Stomach smooth muscle (tissue), 2 donors: ENCODE results near the gene GNPDA2.

Experiments used
- H3K27ac ChIP-seq: one replicate; pipeline ENCODE4 v1.7.0; 2013; ENCODE audit warnings: mild to moderate bottlenecking, low read length, inconsistent platforms
- H3K27me3 ChIP-seq, 2 donors: one replicate each; pipeline ENCODE4 v1.7.0; 2013; ENCODE audit warnings: low read length in 2 of 2; ENCODE audit not compliant: insufficient read depth in 2 of 2, control insufficient read depth in 1 of 2
- H3K36me3 ChIP-seq, 2 donors: one replicate each; pipeline ENCODE4 v1.7.0; 2013; ENCODE audit warnings: low read length in 2 of 2; ENCODE audit not compliant: control insufficient read depth in 2 of 2, insufficient read depth in 2 of 2
- H3K4me1 ChIP-seq: one replicate; pipeline ENCODE4 v1.7.0; 2013; ENCODE audit warnings: low read length; ENCODE audit not compliant: control insufficient read depth, insufficient read depth
- H3K4me3 ChIP-seq, 2 donors: one replicate each; pipeline ENCODE4 v1.7.0; 2013; ENCODE audit warnings: low read length in 2 of 2
- H3K9ac ChIP-seq, 2 donors: one replicate each; pipeline ENCODE4 v1.7.0; 2013; ENCODE audit warnings: low read length in 2 of 2, mild to moderate bottlenecking in 1 of 2
- H3K9me3 ChIP-seq, 2 donors: one replicate each; pipeline ENCODE4 v1.7.0; 2013; ENCODE audit warnings: low read length in 2 of 2; ENCODE audit not compliant: control insufficient read depth in 2 of 2
- donor health status: healthy.
- donor health status: Pancreatic carcinoma.

The GNPDA2 gene

GRCh38 chr4:44684648-44685047 lies 41.7 kb downstream of the GNPDA2 start:
- Histone ChIP-seq H3K27ac (no peak overlapping the region), H3K27me3 (no peaks in the 10 kb centered on the region), H3K36me3 (peaks cover 17 to 20% of the 10 kb centered on the region in 2 donors), H3K9ac (no peak overlapping the region), H3K4me1 (no peaks in the 10 kb centered on the region), H3K4me3 (no peak overlapping the region), H3K9me3 (no peaks in the 10 kb centered on the region)

DNA sequence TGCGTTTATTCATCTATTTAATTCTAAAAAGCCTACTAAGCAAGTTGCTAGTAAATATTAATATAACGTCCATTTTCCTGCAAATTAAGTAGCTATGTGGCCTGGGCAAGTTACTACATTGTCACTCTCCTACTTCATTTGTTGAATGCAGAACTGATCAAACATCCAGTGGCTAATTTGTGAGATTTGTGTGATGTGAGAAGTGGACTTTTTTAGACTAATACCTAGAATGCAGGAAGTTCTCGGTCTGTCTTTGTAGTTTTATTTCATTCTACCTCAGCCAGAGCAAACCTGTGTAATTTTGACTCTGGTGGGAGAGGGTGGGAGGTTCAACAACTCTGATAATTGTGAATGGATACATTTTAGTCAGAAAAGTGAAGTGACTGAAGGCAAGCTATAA lies 47.3 kb downstream of the GNPDA2 start:
- H3K9me3 ChIP-seq = no peaks in the 10 kb centered on the region

DNA sequence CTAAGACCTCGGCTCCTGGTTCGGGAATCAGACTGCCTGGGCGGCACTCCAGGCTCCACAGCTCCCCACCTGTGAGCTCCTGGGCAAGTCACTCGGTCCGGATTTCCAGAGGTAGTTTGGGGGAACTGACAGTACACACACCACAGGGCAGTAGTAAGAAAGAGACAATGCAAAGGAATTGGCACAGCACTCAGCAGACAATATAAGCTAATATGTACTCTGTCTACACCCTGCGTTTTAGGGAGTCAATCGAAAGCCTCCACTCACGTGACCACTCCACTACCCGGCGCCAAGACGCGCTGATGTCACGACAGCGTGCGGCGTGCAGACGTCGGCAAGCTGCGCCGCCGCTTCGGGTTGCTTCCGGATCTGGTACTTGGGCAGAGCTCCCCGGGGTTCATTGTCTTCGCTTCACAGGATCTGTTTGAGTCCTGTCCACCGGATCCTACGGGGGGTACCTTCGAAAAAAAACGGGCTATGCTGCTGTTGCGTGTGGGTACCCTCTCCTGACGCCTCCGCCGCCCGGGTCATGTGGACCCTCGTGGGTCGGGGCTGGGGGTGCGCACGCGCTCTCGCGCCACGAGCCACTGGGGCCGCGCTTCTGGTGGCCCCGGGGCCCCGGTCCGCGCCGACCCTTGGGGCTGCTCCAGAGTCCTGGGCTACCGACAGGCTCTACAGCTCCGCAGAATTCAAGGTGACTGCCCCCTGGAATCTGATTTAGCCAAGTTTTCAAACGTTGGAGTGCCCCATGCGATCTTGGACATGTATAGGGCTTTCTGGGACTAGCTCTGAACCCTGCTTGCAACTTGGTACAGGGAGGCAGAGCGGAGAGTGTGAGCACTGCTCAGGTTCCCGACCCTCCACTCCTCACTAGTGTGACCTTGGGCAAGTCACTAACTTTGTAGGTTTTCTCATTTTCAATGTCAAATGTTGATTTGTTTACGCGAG lies 48.0 kb downstream of the GNPDA2 start, which contains the start of gene GUF1:
Gene GUF1 (plus strand): TSS at position 327 of the 948 bp plus-strand sequence. CDS start 203 bp downstream, at position 530.
- Histone ChIP-seq H3K4me1 (peaks cover 5% of the 10 kb centered on the region), H3K27me3 (no peaks in the 10 kb centered on the region), H3K4me3 (peak within 1 kb of the TSS; percentile 96 to 99), H3K27ac (peak within 1 kb of the TSS; percentile 84), H3K9me3 (no peaks in the 10 kb centered on the region), H3K36me3 (peaks cover 2 to 5% of the 10 kb centered on the region in 2 donors), H3K9ac (peak within 1 kb of the TSS; percentile 97 to 99)

More for the DNA sequence above, 47.3 kb downstream of the GNPDA2 start:
- no peaks in the 10 kb centered on the region for H3K27me3 ChIP-seq
- peaks cover 5% of the 10 kb centered on the region for H3K4me1 ChIP-seq
- peak overlapping the region; percentile 97 to 99 for H3K9ac ChIP-seq
- no peak overlapping the region for H3K27ac ChIP-seq
- peak overlapping the region; percentile 96 to 99 for H3K4me3 ChIP-seq
- H3K36me3 ChIP-seq = peaks cover 3 to 8% of the 10 kb centered on the region in 2 donors

DNA sequence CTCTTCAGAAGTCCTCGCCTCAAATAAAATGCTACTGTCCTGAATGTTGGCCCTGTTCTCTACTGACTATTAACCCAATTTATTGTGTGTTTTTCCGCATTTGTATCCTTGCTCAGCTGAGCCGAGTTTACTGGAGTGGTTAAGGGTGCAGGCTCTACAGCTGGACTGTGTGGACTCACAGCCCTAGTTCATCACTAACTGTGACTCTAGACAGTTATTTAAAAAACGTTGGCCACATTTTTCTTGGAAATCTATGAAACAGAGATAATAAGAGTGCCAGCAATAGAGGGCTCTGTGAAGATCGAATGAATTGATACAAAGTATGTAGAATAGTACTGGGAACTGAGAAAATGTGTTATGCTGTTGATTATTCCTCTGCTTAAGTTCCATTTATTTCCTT lies 51.0 kb downstream of the GNPDA2 start:
- peaks cover 5% of the 10 kb centered on the region for H3K4me1 ChIP-seq
- H3K4me3 ChIP-seq = no peak overlapping the region

DNA sequence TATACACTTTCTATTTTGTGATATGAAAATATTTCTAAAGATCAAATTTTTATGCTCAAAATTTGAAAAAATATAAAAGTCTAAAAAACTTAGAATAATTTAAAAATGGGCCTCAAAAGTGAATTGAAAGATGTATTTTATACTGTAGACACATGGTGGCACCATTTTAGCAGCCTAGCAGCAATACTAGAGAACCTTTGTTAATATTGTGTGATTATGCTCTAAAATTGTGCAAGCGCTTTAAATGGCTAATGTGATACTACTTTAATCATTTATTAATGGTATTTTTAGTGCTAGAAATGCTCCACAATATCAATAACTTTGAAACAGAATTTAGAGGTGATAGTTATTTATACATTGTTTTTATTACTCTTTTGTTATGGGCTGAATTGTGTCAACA lies 51.9 kb downstream of the GNPDA2 start:
- Histone ChIP-seq H3K9ac (no peak overlapping the region), H3K27me3 (no peaks in the 10 kb centered on the region)

More for the DNA sequence above, 51.0 kb downstream of the GNPDA2 start:
- no peak overlapping the region for H3K27ac ChIP-seq
- no peaks in the 10 kb centered on the region for H3K27me3 ChIP-seq
- no peaks in the 10 kb centered on the region for H3K36me3 ChIP-seq
- no peak overlapping the region for H3K9ac ChIP-seq
- H3K9me3 ChIP-seq = no peaks in the 10 kb centered on the region

GRCh38 chr4:44671636-44672035 lies 54.7 kb downstream of the GNPDA2 start:
- H3K27me3 ChIP-seq = no peaks in the 10 kb centered on the region

More for the DNA sequence above, 51.9 kb downstream of the GNPDA2 start:
- Histone ChIP-seq H3K27ac (no peak overlapping the region), H3K4me1 (peaks cover 4% of the 10 kb centered on the region), H3K36me3 (no peaks in the 10 kb centered on the region), H3K4me3 (no peak overlapping the region), H3K9me3 (no peaks in the 10 kb centered on the region)

GRCh38 chr4:44670506-44671199 lies 55.7 kb downstream of the GNPDA2 start:
- Histone ChIP-seq H3K27me3 (no peaks in the 10 kb centered on the region), H3K9me3 (no peaks in the 10 kb centered on the region), H3K36me3 (no peaks in the 10 kb centered on the region), H3K4me3 (no peak overlapping the region), H3K4me1 (no peaks in the 10 kb centered on the region), H3K27ac (no peak overlapping the region), H3K9ac (no peak overlapping the region)

More at GRCh38 chr4:44671636-44672035, 54.7 kb downstream of the GNPDA2 start:
- no peak overlapping the region for H3K27ac ChIP-seq
- H3K4me3 ChIP-seq = no peak overlapping the region
- no peaks in the 10 kb centered on the region for H3K9me3 ChIP-seq
- H3K36me3 ChIP-seq = no peaks in the 10 kb centered on the region
- no peak overlapping the region for H3K9ac ChIP-seq
- no peaks in the 10 kb centered on the region for H3K4me1 ChIP-seq

DNA sequence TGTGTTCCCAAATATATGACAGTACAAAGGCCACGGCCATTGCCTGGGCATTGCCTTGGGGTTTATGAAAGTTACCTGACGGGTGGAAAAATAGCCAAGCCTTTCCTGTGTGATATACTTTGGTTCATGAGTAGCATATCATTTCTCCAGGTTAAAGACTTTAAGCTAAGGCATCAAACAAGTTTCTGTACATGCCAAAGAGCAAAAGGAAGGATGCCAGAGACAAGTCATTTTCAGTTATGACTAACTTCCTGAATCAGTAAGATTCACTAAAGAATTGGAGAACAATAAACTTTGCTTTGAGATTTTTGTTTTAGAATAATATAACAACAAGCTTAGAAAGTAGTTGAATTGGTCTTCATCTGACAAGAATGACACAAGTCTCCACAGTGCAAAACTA lies 57.8 kb downstream of the GNPDA2 start:
- Histone ChIP-seq H3K4me3 (no peak overlapping the region), H3K9me3 (no peaks in the 10 kb centered on the region), H3K9ac (no peak overlapping the region), H3K27me3 (no peaks in the 10 kb centered on the region), H3K27ac (no peak overlapping the region), H3K36me3 (no peaks in the 10 kb centered on the region), H3K4me1 (no peaks in the 10 kb centered on the region)

- Histone ChIP-seq H3K27me3 (no peaks in the 10 kb centered on the region), H3K4me1 (no peaks in the 10 kb centered on the region), H3K9me3 (no peaks in the 10 kb centered on the region), H3K9ac (no peak overlapping the region), H3K27ac (no peak overlapping the region), H3K4me3 (no peak overlapping the region), H3K36me3 (no peaks in the 10 kb centered on the region)
These were observed 62.7 kb downstream of the GNPDA2 start for GRCh38 chr4:44663539-44664263.

- H3K4me3 ChIP-seq = no peak overlapping the region
- no peak overlapping the region for H3K9ac ChIP-seq
- H3K9me3 ChIP-seq = no peaks in the 10 kb centered on the region
- no peak overlapping the region for H3K27ac ChIP-seq
- no peaks in the 10 kb centered on the region for H3K36me3 ChIP-seq
- H3K27me3 ChIP-seq = no peaks in the 10 kb centered on the region
- no peaks in the 10 kb centered on the region for H3K4me1 ChIP-seq
These were observed 63.7 kb downstream of the GNPDA2 start for GRCh38 chr4:44662623-44663005.
